ENCODE measurements around the gene HAS3.

DNA sequence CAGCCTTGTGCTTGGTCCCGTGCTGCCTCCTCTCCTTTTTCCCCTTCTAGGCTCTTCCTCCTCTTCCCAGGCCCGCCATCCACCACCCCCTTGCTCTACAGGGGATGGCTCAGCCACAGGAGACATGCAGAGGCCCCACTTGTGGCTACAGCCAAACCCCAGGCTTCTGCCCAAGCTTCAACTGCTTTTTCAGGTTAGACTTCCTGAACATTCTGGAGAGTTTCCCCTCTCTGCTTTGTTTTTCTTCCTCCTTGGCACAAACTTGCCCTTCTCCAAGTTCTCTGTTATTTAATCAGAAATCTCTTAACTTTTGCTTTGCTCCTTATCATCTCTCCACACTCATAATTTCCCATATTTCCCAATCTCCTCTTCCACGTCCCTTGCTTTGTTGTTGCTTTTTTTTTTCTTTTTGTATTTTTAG is 18.3 kb upstream of the HAS3 start:
- TF ChIP-seq, protein P1, sequence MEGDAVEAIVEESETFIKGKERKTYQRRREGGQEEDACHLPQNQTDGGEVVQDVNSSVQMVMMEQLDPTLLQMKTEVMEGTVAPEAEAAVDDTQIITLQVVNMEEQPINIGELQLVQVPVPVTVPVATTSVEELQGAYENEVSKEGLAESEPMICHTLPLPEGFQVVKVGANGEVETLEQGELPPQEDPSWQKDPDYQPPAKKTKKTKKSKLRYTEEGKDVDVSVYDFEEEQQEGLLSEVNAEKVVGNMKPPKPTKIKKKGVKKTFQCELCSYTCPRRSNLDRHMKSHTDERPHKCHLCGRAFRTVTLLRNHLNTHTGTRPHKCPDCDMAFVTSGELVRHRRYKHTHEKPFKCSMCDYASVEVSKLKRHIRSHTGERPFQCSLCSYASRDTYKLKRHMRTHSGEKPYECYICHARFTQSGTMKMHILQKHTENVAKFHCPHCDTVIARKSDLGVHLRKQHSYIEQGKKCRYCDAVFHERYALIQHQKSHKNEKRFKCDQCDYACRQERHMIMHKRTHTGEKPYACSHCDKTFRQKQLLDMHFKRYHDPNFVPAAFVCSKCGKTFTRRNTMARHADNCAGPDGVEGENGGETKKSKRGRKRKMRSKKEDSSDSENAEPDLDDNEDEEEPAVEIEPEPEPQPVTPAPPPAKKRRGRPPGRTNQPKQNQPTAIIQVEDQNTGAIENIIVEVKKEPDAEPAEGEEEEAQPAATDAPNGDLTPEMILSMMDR (IDR thresholded peaks at IDR 0.05): no peak
- no peak for TF ChIP-seq POLR2A (IDR thresholded peaks at IDR 0.05)
- TF ChIP-seq POLR2AphosphoS5 (IDR thresholded peaks at IDR 0.05): no peak
- TF ChIP-seq EP300 (IDR thresholded peaks at IDR 0.05): no peak
